Stimulated activated CD8-positive, alpha-beta memory T cell treated with anti-CD3 and anti-CD28 coated beads, Interleukin-12 subunit alpha, Interleukin-12 subunit beta, amount 100 ng/mL, for 4 hours (primary cell): ENCODE results near the gene ARF4.
A peak's percentile ranks its signal among the peaks of the same experiment; 100 is the strongest.
"Not testable (repeated sequence)": the region's sequence is repeated elsewhere in the genome, so short reads cannot be mapped to it uniquely, and the experiment has no call there.

Source experiments
- DNase-seq: peaks from one replicate; pipeline ENCODE4 v3.0.0-alpha.2; 2020; ENCODE audit warnings: low read depth

The ARF4 gene

DNA sequence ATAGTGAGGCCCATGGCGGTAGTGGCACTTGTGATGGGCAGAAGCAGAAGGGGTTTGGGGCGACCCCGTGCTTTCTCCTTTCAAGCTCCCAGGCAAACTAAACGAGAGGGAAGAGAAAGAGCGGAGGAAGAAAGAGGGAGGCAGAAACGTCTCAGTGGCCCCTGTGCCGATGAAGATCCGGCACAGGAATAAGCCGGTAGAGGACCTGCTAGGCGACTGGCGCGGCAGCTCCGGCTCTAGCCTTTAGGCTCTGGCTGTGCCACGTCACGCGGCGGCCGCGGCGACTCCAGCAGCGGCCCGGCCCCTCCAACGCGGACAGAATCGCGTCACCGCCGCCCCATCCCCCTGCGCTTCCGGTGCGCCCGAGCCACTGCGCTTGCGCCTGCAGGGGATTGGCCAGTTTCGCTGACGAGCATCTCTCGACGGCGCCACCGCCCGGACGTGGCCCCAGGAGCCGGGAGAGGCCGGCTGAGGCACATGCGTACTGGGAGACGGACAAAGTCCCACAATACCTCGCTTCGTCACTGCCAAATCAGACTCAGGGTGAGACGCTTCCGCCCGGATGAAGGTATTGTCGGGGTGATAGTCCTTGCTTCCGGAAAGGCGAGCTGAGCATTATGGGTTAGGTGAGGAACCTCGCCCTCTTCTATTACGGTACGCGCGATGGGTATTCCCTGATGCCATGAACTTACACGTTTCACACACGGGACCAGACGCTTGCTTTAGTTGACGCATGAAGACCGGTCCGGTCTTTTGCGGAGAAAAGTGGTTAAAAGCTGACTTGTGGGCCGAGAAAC is at the start of gene ARF4:
TSS of gene ARF4 (minus strand) at position 218 of the 797 bp plus-strand sequence. CDS start at position 14, 204 bp downstream.
- DNase-seq = peak; percentile 100

DNA sequence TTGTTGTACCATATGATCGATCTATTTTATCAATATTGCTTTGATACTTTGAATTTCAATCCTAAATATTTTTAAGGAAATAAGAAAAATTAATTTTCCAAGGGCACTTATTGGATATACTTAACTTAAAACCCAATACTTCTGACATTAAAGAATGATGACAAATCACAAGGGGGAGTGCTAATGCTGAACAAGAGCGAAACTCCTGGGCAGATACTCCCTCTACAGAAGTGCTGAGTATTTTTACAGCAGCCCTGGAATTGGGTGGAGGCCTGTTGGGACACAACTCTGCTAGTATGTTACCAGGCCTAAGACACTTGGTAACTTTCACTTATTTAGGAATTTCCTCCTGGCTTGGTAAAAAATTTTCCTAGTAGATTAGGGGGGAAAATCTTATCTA is 49.6 kb upstream of the ARF4 start:
- DNase-seq = no peak

DNA sequence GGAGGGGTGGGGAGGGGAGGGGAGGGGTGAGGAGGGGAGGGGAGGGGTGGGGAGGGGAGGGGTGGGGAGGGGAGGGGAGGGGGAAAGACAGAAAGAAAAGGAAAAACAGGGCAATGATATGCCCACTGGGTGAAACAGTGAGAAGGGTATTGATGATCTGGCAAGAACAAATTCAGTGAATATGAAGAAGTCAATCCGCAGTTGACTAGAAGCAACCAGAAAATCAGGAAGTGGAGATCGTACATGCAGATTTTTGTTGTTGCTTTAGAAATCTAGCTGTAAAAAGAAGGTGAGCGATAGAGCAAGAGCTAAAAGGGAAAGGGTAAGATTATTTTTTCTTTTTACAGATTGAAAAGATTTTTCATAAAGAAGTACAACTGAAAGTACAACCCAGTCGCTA is 47.6 kb upstream of the ARF4 start:
- DNase-seq = no peak

DNA sequence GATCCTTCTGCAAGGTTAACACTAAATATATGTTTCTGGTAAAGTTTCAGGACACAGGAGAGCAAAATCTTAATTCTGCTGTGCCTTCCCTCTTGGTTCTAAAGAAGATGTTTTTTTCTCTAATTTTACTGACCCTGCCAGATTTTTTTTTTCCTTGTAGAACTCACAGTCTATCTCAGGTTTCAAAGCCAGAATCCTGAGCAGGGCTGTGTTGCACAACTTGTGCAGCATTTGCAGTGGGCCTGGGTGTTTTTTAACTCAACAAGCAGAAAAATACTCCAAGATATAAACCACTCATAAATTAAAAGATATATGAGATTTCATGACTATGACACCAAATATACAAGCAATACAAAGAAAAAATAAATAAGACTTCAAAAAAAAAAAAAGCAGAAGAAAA is 40.2 kb upstream of the ARF4 start:
- no peak for DNase-seq

DNA sequence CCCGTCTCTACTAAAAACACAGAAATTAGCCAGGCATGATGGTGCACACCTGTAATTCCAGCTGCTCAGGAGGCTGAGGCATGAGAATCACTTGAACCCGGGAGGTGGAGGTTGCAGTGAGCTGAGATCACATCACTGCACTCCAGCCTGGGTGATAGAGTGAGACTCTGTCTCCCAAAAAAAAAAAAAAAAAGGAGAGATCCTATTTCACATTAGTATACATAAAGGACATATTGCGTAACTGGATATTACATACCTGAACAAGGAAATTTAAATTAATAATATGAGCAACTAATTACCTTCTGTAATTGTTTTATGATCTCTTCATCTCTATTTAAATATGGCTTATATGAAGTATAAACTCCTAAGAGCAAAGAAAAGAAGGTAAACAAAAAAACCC is 37.1 kb upstream of the ARF4 start:
- DNase-seq = not testable (repeated sequence)

DNA sequence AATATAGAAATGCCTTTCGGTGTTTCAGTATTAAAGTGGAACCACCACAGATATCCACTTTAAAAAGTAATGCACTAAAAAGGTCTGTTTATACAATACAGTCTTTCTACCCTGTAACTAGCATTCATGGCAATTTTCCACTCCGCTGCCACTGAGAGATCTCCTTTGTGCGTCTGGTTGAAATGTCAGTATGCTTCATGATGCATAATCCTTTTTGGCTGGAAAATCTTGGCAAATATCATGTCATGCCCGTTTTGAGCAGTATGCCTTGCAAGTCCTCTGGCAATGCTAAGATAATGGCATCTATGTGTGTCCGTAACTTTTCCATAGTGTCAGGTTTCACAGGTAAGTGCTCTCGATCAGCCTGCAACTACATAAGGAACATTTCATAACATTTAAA is 30.8 kb upstream of the ARF4 start:
- no peak for DNase-seq

DNA sequence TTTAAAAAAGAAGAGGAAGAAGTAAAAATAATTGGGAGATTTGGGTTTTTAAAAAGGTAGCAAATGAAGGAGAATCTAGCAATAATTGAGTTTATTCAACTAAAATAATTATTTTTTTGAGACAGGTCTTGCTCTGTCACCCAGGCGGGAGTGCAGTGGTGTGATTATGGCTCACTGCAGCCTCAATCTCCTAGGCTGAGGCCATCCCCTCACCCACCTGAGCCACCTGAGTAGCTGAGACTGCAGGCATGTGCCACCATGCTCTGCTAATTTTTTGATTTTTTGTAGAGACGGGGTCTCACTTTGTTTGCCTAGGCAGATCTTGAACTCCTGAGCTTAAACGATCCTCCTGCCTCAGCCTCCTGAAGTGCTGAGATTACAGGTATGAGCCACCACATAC is 27.7 kb upstream of the ARF4 start:
- DNase-seq = no peak

DNA sequence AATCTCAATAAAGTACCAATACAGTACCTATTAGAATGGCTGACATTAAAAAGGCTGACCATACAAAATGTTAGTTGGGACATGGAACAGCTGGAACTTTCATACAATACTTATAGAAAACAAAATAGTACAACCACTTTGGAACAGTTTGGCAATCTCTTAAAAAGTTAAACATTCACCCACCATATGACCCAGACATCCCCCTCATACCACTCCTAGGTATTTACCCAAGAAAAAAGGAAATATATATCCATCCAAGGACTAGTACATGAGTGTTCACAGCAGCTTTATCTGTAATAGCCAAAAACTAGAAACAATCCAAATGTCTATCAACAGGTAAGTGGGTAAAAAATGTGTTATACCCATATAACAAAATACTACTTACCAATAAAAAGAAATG is 25.2 kb upstream of the ARF4 start:
- DNase-seq = no peak

DNA sequence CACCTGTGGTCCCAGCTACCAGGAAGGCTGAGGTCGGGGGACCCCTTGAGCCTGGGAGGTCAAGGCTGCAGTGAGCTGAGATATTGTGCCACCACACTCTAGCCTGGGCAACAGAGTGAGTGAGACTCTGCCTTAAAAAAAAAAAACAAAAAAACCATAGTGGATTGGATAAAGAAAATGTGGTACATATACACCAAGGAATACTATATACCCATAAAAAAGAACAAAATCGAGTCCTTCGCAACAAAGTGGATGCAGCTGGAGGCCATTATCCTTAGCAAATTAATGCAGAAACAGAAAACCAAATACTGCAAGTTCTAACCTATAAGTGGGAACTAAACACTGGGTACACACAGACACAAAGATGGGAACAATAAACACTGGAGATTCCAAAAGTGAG is 20.6 kb upstream of the ARF4 start:
- DNase-seq = no peak

DNA sequence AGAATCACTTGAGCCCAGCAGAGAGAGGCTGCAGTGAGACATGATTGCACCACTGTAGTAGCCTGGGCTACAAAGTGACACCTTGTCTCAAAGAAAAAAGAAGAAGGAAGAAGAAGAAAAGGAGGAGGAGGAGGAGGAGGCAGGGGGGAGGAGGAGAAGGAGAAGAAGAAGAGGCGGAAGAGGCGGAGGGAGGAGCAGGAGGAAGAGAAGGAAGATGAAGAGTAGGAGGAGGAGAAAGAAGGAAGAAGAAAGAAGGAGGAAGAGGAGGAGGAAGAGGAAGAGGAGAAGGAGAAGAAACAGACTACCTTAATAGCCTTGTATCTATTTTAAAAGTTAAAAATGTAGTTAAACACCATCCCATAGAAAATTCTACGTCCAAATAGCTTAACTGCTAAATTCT is 19.1 kb upstream of the ARF4 start:
- DNase-seq = no peak

DNA sequence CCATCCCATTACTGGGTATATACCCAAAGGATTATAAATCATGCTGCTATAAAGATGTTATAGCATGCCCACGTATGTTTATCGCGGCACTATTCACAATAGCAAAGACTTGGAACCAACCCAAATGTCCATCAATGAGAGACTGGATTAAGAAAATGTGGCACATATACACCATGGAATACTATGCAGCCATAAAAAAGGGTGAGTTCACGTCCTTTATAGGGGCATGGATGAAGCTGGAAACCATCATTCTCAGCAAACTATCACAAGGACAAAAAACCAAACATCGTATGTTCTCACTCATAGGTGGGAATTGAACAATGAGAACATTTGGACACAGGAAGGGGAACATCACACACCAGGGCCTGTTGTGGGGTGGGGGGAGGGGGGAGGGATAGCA is 14.7 kb upstream of the ARF4 start:
- DNase-seq = not testable (repeated sequence)

DNA sequence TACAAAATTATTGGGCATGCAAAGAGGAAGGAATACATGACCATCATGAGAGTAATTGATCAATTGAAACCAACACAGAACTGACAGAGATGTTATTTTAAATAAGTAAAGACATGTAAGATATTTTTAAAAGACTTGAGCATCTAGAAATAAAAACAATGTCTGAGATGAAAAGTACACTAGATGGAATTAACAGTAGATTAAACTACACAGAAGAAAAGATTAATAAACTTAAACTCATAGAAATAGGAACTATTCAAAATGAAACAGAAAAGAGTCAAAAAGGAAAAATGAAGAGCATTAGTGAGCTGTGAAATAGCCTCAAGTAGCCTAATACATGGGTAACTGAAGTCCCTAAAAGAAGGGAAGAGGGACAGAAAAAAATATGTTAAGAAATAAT is 8.5 kb upstream of the ARF4 start:
- DNase-seq = no peak

DNA sequence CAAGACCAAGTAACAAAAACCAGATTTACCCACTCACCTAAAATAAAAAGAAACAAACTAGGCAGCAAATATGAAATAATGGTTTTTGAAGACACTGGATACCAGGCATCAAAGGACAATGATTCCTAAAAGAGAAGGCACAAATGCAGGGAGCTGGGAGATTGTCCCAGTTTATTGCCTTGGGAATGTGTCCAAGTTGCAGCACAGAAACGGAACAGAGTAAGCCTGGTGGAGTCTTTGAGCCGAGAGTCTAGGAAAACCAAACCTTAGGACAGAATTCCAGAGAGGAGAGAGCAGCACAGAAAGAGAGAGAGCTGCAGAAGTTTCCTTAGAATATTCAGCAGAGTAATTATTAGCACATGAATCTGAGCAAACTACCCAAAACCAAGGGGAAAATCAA is 7.8 kb upstream of the ARF4 start:
- no peak for DNase-seq

DNA sequence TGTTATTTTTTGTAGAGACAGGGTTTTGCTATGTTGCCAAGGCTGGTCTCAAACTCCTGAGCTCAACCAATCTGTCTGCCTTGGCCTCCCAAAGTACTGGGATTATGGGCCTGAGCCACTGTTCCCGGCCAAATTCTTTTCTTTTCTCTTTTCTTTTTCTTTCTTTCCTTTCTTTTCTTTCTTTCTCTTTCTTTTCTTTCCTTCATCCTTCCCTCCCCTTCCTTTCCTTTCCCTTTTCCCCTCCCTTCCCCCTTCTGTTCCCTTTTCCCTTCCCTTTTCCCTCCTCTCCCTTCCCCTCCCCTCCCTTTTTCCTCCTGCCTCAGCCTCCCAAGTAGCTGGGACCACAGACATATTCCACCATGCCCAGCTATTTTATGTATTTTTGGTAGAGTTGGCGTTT is 3.1 kb upstream of the ARF4 start:
- DNase-seq = no peak

DNA sequence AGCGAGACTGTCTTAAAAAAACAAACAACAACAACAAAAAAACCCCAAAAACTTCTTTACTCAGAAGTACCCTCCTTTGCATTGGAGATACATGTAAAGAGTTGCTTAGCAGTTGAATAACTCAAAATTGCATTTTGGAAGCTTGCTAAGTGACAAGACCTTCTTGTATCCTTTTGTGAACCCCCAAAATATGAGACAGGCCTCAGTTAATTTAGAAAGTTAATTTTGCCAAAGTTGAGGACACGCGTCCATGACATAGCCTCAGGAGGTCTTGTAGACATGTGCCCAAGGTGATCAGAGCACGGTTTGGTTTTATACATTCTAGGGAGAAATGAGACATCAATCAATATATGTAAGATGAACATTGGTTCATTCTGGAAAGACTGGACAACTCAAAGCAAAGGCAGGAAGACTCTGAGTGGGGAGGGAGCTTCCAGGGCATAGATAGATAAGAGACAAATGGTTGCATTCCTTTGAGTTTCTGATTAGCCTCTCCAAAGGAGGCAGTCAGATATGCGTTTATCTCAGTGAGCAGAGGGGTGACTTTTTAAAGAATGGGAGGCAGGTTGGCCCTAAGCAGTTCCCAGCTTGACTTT is 1.7 kb upstream of the ARF4 start:
- no peak for DNase-seq

DNA sequence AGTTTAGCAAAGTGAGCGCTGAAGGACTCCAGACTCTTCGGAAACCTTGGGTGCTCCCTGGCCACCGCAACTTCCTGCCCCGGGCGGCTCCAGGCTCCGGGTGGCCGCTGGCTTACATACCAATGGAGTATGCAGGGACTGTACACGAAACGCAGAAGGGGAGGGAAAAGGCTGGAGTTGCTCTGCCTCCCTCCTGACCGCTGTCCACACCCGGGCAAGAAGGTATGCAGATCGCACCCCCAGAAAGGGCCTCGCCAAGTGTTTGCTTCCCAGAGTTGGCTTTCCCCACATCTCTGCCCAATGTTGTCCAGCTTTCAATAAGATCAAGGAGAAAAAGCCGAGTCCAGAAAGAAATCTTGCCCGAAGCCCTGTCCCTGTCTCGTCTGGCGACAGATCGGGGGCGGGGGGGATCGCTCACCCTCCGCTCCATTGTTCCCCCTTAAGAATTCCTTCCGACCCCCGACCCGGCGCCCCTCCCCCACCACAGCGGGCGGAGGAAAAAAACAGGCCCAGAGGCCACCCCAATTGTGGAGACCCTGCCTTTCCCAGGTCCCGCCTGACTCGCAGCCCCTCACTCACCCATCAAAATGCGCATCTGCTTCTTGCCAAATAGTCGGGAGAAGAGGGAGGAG is 533 bp downstream of the ARF4 start:
- peak; percentile 45 for DNase-seq

DNA sequence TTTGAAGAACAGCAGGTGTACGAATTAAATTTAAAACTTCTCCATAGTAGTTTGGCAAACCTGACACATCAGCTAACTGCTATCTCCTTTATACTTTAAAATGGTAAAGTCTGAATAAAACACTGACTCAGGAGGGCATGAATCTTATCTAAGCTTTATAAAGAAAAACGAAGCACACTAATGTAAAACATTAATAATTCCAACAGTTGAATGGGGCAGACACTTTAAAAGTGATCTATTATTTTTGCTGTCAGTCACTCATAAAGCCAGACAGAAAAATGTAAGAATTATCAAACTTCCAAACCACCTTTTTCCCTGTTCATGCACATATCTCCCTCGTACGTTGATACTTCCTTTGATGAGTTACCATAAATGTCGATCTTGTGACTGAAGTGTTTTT is 2.6 kb downstream of the ARF4 start:
- DNase-seq = no peak

DNA sequence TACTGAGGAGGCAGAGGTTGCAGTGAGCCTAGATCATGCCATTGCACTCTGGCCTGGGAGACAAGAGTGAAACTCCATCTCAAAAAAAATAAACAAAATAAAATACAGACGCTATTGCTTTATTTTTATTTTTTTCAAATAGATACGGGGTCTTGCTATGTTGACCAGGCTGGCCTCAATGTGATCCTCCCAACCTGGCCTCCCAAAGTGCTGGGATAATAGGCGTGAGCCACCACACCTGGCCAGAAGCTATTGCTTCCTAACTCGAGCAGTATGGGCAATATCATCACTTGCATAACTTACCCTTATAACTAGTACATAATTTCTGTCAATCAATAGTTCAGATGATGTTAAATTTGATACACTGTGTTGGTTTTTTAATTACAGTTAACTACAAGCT is 3.0 kb downstream of the ARF4 start:
- DNase-seq = no peak

DNA sequence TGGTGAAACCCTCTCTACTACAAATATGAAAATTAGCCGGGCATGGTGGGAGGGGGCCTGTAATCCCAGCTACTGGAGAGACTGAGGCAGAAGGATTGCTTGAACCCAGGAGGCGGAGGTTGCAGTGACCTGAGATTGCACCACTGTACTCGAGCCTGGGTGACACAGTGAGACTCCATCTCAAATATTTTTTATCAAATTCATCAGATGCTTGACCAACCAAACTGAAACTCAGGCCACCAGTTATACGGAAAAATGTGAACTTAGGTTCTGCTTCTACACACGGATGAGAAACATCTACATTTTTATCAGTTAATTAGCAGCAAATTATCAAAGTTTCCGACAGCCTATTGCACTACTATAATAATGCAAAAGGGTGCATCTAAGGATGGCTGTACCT is 4.8 kb downstream of the ARF4 start:
- DNase-seq = no peak

DNA sequence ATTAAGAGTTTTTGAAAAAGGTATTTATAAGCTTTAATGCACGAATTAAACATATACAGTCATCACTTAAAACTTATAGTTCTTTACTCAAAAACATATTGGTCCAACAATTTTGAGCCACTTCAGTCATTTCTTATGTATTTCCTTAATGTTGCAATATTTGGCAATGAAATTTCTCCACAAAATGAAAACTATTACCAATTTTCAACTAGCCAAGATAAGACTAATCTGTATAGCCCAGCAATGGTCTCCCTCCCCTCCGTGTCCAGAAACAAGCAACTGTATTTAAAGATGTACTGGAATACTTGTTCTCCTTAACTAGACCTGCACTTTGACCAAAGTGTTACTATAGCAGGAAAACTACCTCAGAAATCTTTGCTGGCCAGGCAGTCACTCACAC is 9.2 kb downstream of the ARF4 start:
- DNase-seq = no peak

DNA sequence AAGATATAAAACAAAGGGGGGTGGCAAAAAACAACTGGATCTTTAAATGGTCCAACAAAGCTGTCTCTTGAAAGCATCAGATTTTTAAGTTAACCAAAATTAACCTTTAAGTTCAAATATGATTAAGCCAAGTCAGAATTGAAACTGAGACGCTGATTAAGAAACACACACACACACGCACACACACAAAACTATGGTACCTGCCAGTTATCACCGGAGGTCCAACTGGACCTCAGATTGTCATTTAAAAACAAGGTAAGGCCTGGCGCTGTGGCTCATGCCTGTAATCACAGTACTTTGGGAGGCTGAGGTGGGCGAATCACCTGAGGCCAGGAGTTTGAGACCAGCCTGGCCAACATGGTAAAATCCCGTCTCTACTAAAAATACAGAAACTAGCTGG is 10.4 kb downstream of the ARF4 start:
- DNase-seq = no peak

DNA sequence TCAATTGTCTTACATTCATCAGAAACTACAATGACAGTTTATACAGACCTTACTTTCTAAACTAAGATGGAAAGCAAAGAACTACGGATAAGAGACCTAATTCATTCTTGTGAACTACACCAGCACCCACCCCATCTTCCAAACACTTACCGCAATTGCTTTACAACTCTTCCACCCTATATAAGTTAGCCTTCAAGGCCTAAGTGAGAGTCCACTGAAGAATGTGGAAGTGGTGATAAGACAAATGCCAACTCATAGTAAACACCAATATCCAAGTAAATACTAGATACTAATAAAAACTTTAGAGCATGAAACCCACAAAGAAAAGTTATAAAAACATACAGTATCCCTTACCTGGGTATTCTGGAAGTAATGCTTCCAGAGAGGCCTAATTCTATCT is 13.6 kb downstream of the ARF4 start:
- no peak for DNase-seq

DNA sequence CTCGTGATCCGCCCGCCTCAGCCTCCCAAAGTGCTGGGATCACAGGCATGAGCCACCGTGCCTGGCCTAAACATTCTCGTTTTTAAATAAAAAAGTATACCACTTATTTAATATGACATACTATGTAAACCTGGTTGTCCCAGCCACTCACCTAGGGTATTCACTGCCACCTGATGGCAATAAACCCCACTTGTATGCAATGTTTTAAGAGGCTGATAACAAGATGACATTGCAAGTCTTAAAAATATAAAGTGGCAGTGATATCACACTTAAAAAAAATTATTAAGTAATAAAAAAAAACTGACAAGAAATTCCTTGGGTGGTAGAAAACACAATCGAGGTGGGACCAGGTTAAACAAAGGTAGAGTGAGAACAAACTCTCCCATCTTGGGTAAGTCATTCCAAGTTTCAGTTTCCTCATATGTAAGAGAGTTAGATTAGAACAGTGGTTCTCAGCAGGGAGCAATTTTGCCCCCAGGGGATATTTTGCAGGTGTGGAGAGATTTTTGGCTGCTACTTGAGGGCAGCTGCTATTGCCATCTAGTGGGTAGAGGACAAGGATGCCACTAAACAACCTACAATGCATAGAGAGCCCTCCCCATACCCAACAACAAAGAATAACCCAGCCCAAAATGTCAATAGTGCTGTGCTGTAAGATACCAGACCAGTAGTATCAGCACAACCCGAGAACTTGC is 14.5 kb downstream of the ARF4 start:
- no peak for DNase-seq
